HG03135 (cell line): Measurements from ENCODE around the gene CLIP4.
A peak's percentile ranks its signal among the peaks of the same experiment; 100 is the strongest.
"Not testable (repeated sequence)": the region's sequence is repeated elsewhere in the genome, so short reads cannot be mapped to it uniquely, and the experiment has no call there.

Experiments used
- ATAC-seq: cut with Tn5 transposase; IDR thresholded peaks from one replicate; pipeline ENCODE4 v1.9.1; 2021; ENCODE audit warnings: mild to moderate bottlenecking, moderate library complexity; ENCODE audit not compliant: unreplicated experiment

The CLIP4 gene

DNA sequence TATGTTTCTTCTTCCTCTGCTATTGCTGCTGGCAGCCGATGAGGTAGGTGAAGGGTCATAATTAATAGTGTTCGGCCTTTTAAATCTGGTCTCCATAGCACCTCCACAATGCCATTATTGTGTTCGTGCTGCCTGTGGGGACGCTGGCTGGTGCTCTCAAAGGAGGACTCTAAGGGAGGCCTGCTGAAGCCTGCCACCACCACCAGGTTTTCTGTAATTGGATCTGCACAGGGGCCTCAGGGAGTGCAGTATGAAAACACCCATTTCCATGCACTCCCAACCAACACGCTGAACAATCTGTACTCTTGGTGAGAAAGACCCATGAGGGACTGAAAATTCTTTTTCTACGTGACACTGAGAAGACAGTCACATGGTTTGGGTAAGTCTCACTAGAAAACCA, 17.6 kb upstream of the CLIP4 start:
- no peak for ATAC-seq

DNA sequence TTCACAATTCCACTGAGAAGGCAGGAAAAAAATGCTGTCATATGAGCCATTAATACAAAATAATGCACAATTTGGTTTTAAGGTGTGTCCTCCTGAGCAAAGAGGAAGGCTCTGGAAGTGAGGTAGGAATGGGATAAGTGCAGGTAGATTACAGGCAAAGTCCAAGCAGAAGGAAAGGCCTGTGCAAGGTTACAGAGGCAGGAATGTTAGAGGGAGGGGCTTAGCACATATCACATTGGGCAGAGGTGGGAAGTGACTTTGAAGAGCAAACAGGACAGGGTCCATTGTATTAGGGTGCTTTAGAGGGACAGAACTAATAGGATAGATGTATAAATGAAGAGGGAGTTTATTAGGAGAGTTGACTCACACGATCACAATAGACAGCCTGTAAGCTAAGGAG, 14.7 kb upstream of the CLIP4 start:
- ATAC-seq: no peak

- ATAC-seq: no peak
Measured at GRCh38 chr2:29104688-29105087, 10.5 kb upstream of the CLIP4 start.

DNA sequence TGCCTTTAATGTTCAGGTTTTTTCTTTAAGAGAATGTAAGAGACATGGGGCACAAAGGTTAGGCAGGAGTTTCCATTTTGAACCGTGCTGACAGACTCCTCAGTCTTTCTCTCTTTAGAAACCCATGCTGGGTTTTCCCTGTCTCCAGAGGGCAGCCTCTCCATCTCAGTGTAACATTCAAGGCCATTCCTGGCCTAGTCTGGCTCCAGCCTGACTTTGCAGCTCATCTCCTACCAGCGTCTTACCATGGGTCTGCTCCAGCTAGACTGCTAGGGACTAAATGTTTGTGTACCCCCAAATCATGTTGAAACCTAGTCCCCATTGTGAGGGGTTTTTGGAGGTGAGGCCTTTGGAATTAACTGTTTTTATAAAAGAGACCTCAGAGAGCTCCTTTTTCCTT, 9.8 kb upstream of the CLIP4 start:
- no peak for ATAC-seq

DNA sequence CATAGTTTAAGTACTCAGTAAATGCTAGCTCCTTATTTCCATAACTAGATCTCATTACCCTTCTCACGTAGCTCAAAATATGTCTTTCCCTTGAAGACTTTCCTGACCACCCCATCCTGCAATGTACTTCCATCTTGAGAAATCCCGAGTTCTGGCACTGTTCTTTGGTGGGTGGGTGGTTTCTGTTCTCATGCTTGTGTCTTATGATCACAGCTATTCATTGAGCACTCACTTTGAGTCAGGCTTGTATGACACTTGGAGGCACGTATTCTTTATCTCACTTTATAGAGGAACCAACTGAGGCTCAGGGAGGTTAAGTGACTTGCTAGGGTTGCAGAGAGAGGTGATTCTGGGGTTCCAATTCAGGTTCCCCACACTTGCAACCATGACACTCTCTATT, 9.0 kb upstream of the CLIP4 start:
- ATAC-seq: no peak

DNA sequence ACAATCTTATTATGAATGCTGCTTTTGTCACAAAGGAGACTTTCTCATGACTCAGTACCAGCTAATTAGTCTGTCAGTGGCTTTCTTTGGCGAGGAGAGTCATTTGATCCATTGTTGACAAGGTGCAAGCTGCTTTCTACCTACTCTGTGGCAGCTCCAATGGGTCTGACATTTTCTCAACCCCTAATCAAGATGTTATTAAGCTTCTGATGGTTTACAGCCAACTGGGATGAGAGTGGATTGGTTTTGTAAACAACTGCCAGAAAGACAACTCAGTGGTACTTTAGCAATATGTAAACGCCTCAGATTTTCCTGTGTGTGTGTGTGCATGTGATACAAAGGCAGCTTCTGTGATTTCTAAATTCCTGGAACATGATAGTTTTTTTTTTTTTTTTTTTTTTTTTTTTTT, 8.2 kb upstream of the CLIP4 start:
- ATAC-seq: no peak

- ATAC-seq: not testable (repeated sequence)
Measured at GRCh38 chr2:29107547-29107946, 7.7 kb upstream of the CLIP4 start.

DNA sequence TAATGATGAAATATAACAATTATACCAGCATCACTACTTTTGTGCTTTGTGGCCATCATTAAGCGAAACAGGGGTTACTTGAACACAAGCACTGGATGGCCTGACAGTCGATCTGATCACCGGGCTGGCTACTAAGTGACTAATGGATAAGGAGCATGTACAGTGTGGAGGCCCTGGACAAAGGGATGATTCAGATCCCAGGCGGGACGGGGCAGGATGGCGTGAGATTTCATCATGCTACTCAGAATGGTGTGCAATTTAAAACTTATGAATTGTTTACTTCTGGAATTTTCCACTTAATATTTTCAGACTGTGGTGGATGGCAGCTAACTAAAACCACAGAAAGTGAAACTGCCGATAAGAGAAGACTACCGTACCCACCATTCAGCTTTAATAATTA, 7.0 kb upstream of the CLIP4 start:
- ATAC-seq: no peak

DNA sequence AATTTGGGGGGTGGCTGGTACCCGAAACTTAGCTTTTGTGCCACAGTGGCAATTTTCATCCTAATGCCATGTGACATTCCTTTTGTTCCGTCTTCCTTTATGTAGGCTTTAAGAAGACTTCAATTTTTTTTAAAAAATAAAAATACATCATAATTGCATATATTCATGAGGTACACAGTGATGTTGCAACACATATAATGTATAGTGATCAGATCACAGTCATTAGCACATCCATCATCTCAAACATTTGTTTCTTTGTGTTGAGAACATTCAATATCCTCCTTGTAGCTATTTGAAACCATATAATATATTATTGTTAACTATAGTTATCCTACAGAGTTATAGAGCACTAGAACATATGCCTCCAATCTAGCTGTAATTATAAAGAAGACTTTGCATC, 6.0 kb upstream of the CLIP4 start:
- no peak for ATAC-seq

DNA sequence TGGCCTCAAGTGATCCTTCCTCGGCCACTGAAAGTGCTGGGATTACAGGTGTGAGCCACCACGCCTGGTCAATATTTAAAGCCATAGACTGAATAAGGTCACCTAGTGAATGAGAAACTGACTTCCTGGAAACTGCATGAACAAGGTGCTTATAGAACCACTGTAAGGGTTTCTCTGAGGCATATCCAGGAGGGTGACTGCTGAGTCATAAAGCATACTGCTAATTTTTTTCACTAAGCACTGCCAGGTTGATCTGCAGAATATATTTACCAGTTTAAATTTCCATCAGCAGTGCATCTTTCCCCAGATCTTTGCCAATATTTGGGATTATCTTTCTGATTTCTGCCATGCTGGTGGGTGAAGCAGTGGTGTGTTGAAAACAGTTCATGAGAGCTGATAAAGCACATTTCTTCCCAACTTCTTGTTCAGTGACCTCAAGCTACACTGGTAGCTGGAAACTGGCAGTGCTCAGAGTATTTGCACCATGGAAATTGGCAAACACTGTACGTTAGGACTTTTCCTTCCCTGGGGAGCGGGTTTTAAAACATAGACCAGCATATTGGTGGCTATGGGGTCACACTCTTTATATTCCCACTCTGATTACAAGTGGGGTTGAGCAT, 4.2 kb upstream of the CLIP4 start:
- ATAC-seq: peak; percentile 45

- ATAC-seq: no peak
Measured at GRCh38 chr2:29112379-29112778, 2.8 kb upstream of the CLIP4 start.

GRCh38 chr2:29113027-29113686, 2.1 kb upstream of the CLIP4 start:
- ATAC-seq: no peak

DNA sequence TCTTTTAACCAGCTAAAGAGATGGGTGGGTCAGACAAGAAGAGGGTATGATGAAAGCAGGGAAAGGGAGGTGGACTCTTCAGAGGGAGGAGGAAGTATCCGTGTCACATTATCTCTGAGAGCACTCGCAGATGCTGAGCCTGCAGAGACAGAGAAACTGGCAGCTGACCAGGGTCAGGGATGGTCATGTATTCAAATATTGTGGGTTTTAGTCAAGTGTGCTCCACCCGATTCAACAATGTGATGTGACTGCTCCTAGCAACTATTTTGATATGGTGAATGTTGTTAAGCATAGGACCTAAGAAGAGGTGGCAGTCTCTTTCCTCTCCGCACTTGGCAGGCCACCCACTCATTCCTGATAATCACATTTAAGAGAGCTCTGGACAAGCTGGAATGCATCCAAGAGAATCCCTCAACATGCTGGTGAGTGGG, 1.3 kb upstream of the CLIP4 start:
- no peak for ATAC-seq

GRCh38 chr2:29114586-29114945, 649 bp upstream of the CLIP4 start:
- no peak for ATAC-seq

- peak; percentile 38 for ATAC-seq
Measured at GRCh38 chr2:29115797-29116781, 874 bp downstream of the CLIP4 start.

DNA sequence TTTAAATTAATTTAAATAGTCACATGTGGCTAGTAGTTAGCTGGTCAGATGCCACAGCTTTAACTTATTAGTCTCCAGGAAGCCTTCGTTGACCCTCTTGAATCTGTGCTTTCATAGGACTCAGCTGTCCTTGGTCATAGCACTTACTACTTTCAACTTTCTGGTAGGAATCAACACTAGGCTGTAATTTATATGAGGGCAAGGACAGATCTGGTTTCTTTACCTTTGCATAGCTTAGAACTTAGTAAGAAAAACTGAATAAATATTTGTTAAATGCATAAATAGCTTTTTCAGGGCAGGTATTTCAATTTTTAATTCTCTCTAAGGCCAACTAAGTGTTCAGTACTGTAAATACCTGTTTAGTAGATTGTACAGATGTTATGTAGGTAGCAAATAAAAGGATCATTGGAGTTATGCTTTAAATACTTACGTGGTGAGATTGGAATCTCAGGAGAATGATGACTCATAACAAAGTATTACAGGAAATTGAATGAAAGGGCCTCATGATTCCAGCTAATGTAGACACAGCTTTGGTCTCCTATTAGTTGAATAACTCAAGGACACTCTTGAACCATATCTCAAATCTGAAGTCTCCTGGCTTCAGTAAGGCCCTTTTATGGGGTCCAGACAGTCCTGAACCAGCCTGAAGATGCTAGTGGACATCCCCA, 2.6 kb downstream of the CLIP4 start:
- no peak for ATAC-seq

DNA sequence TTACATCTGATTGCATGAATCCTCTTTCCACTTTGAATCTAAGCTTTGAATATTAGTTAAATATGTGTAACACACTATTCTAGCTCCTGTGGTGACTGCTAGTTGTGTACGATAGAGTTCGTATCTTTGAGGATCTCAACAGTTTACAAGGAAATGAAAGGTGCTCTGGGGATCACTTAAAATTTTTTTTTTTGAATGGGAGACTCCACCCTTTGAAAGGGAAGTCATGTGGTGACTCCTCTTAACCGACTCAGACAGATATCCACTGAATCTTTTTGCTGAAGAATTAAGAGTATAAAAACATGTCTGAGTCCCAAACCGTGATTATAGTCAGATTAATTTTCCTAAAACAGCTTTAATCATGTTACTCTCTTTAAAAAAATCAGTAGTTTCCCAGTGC, 4.0 kb downstream of the CLIP4 start:
- no peak for ATAC-seq

DNA sequence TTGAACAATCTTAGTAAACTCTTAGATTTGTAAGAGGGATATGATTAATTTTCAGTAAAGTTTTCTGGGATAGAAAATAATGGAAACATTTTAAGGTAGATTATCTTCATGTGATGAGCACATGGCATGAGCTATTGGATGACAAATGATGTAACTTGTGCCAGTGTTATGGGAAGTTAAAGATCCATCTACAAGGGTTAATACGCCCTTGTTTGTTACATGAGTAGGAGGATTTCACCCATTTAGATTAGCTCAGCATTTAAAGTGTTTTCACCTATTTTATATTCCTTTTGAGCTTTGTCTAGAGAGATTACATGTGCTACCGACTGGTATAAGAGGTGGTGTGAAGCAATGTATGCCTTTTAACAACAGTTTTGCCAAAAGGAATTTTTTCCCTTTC, 5.6 kb downstream of the CLIP4 start:
- no peak for ATAC-seq

DNA sequence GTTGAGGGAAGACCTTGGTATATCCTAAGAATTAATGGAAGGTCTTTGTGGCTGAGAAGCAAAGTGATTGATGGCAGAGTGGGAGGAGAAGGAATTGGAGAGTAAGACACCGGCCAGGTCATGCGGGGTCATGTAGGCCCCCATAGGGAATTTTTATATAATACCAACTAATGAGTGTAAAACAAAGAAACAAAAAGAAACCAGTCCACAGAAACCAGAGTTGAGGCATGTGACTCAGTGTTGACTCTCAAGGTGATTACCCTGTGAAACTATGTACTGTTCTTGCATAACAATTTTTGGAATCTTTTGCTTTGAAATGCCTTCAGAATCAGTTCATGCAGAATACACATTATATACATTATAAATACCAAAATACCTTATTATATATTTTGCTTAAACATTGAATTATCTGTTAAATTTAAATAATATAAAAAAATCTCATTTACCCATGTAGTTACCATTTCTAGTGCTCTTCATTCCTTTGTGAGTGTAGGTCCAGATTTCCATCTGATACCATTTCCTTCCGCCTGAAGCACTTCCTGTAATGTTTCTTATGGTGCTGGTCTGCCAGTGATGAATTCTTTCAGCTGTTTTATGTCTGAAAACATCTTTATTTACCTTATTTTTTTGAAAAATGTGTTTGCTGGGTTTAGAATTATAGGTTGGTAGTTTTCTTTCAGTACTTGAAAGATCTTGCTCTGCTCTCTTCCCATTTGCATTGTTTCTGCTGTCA, 8.6 kb downstream of the CLIP4 start:
- no peak for ATAC-seq

DNA sequence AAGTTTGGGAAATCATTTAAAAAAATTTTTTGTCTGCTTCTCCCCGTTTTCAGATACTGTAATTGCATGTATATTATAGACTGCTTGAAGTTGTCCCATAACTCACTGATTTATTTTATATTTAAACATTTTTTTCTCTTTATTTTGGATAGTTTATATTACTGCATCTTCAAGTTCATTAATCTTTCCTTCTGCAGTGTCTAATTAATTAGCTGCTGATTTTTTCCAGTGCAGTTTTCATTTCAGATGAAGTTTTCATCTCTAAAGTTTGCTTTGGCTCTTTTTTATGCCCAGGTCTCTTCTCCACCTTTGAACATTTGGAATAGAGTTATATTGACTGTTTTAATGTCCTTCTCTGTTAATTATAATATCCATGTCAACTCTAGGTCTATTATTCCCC, 9.3 kb downstream of the CLIP4 start:
- no peak for ATAC-seq
